ENCODE data around the gene FAM227A. TPM values are rescaled to one million over a fixed set of nuclear protein-coding genes. Genes with fewer than 3 reads are reported as not detected.
"Not testable (repeated sequence)": the region's sequence is repeated elsewhere in the genome, so short reads cannot be mapped to it uniquely, and the experiment has no call there.

The FAM227A gene
- total and polyA plus RNA-seq, 2 of the 4 experiments (the other 2 are of a cell fraction): 1.3 to 1.4 TPM

DNA sequence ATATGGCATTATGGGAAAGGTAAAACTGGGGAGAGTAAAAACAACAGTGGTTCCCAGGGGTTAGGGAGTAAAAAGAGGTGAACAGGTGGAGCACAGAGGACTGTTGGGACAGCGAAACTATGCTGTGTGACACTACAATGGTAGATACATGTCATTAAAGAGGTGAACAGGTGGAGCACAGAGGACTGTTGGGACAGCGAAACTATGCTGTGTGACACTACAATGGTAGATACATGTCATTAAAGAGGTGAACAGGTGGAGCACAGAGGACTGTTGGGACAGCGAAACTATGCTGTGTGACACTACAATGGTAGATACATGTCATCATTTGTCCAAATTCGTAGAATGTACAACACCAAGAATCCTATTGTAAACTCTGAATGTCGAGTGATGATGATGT is 11.9 kb downstream of the FAM227A start:
- H3K56ac ChIP-seq (ENCODE audit: extremely low read depth, insufficient read depth, low read length); H3K9me3 ChIP-seq (ENCODE audit: control insufficient read depth, insufficient read depth, low read length); H3K27me3 ChIP-seq (ENCODE audit: control insufficient read depth, insufficient read depth, low read length); H3K4me1 ChIP-seq (ENCODE audit: control insufficient read depth, insufficient read depth, low read length); H3K4me3 ChIP-seq (ENCODE audit: insufficient read depth, low read depth, low read length); H3K4me2 ChIP-seq (ENCODE audit: low read depth, low read length); H2AFZ ChIP-seq (replicated peaks; ENCODE audit: low read length, poor library complexity); BruUV-seq (replicated peaks); H3K14ac ChIP-seq (replicated peaks; ENCODE audit: low read depth, low read length); dilution Hi-C loops (cut with HindIII; ENCODE audit: low sequenced_read_pairs, unreplicated experiment); H3K23ac ChIP-seq (ENCODE audit: low read depth, low read length); H2BK20ac ChIP-seq (ENCODE audit: low read depth, low read length); H4K91ac ChIP-seq (ENCODE audit: insufficient read depth, low read depth, low read length); H2AK9ac ChIP-seq (replicated peaks; ENCODE audit: low read depth, low read length, poor library complexity); POLR2A ChIA-PET (ENCODE audit: unreplicated experiment); H4K20me1 ChIP-seq (ENCODE audit: insufficient read depth, low read length); intact Hi-C loops (cut with micrococcal nuclease); H3K27ac ChIP-seq (ENCODE audit: insufficient read depth, low read length); H2BK15ac ChIP-seq (ENCODE audit: low read depth, low read length); H3K36me3 ChIP-seq (ENCODE audit: control insufficient read depth, insufficient read depth, low read length); CTCF ChIA-PET; H3K4ac ChIP-seq (ENCODE audit: low read depth, low read length); ATAC-seq (ENCODE audit: low read depth); H4K5ac ChIP-seq (ENCODE audit: low read depth, low read length); H2BK5ac ChIP-seq (ENCODE audit: low read depth, low read length, poor library complexity, severe bottlenecking); H3K9me1 ChIP-seq (ENCODE audit: insufficient read depth, low read length); DNase-seq; H3K18ac ChIP-seq (ENCODE audit: low read depth, low read length); H4K8ac ChIP-seq (ENCODE audit: low read depth in 2 of 2, low read length in 2 of 2); H3K79me1 ChIP-seq (ENCODE audit: low read depth in 1 of 2, low read length in 2 of 2); H2BK120ac ChIP-seq (ENCODE audit: low read depth, low read length); H3K9ac ChIP-seq (ENCODE audit: low read depth, low read length); H2AK5ac ChIP-seq (ENCODE audit: low read depth, low read length); in situ Hi-C loops (cut with MboI; ENCODE audit: low sequenced_read_pairs): not testable (repeated sequence)
- no CpG with 5 or more reads among the region's 5 CpGs for WGBS, 2 experiments (ENCODE audit: extremely low coverage in 2 of 2, insufficient read length in 1 of 2)

All from IMR-90 (cell line).